HG03565 (cell line): Measurements from ENCODE around the gene F12.

Source experiments
- ATAC-seq: cut with Tn5 transposase; IDR thresholded peaks from one replicate; pipeline ENCODE4 v1.9.1; 2021; ENCODE audit warnings: mild to moderate bottlenecking, moderate library complexity; ENCODE audit not compliant: unreplicated experiment

F12 gene

DNA sequence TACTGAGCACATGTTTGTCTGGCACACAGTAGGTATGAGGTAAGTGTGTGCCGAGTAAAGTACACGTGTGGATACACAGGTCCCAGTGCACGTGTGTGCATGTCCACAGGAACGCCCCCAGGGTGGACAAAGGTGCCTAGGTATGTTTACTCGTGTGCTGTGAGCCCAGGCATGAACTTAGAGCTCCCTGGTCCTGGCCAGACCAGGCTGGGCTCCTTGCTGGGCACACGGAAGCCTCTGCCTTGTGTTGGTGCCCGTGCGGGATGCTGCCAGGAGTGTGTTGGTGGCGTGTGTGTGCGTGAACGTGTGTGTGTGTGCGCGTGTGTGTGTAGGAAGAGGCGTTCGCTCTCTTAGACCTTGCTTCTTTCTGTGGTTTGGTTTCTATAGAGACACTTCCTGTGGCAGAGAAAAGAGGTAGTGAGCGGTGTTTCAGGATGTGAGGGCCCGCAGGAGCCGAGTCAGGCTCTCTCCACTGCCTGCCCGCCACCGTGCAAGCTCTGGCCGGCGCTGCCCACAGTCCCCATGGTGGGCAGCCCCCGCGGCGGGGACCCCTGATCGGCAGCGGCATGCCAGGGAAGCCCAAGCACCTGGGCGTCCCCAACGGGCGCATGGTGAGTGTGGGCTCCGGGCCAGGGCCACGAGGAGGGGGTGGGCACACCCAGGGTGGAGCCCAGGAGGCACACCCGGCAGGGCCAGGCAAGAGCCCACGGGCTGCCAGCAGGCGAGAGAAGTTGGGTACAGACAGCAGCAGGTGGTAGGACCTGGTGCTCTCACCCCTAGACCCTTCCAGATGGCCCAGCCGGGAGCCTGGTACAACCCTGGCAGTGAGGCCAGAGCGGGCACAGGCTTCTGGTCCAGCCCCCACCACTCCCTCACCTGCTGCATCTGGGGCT lies 51.7 kb downstream of the F12 start, which contains the start of gene RGS14:
Gene RGS14, plus strand, starts transcription at position 466 of the 893 bp plus-strand sequence. Its CDS starts 101 bp downstream, at position 567.
- peak; percentile 85 for ATAC-seq

DNA sequence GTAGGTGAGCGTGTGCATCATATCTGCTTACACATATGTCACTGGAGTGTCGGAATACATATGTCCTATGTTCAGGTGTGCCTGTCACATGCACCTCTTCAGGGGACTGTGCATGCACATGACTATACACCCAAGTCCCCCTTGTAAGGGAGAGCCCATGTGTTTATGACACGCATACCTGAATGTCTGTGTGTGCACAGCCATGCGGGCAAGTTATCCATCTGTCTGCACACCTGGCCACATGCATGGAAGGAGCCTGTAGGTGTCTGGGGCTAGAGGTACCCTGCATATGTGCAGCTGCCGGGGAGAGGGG lies 52.3 kb downstream of the F12 start:
- no peak for ATAC-seq

- no peak for ATAC-seq
These were observed 52.6 kb downstream of the F12 start for GRCh38 chr5:177356746-177357145.

DNA sequence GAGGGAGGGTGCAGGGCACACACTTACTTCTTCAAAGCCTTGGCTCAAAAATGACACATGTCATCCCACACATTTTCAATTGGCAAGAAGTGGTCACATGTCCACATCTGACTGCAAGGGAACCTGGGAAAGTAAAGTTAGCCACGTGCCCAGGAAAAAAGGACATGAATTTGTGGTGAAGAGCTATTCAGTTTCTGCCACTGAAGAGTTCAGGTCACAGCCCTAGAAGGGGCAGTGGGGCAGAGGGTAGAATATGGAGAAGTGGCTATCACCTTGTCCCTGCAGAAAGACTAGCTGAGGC lies 53.5 kb downstream of the F12 start:
- ATAC-seq = no peak

DNA sequence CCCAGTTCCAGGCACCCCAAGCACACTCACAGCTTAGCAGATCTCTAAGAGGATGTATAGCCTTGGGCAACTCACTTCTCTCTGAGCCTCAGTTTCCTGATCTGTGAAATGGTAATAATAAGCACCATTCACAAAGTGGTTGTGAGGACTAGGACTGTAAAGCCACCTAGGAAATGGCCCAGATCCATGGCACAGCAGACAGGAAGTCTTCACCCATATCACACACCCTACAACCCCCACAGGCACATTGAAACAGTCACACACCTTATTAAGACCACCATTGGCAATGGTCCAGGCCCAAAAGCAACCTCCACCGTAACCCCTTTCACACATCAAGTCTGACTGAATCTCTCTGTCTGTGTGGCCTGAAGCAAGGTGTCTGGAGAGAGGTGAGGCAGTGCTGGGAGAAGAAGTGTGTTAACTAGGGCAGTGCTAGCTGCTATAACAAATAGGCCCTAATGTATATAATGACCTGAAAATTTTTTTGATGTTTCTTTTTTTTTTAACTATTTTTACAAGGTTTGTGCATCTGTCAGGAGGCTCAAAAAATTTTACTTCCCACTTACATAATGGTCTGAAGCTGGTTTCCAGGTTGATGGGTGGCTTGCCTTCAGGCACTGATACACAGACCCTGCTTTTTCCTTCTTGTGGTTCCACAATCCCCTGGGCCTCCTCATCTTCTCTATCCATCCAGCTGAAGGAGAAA lies 54.0 kb downstream of the F12 start:
- ATAC-seq = no peak

DNA sequence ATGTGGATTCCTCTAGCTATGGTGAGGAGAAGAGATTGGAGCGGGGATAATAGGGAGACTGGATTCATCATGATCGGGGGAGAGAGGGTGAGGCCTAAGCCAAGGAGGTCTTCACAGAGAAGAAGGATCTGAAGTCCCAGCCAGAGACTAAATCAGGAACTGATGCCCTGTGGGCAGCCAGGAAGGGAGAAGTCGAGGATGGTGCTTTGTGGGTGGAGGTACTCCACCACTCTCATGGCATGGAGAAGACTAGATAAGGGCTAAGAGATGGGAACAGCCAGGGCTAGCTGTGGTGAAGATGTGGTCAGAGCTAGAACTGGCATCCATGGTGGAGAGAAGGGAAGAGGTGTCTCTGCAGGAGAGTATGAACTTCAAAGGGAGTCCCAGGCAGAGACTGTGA lies 54.7 kb downstream of the F12 start:
- ATAC-seq = no peak

- no peak for ATAC-seq
These were observed 55.1 kb downstream of the F12 start for GRCh38 chr5:177354256-177354655.

DNA sequence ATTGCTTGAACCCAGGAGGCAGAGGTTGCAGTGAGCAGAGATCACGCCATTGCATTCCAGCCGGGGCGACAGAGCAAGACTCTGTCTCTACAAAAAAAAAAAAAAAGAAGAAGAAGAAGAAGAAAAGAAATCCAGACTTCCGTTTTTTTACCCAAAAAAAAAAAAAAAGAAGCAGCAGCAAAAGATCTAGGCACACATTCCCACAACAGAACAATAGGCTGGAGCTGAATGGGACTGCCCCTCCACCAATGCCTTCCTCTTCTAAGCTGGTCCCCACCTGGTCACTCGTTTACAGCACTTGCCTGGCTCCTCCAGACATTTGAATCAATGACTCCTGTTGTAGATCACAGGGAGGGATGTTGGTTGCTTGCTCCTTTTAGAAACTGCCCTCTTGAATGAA lies 56.3 kb downstream of the F12 start:
- ATAC-seq = no peak
